GM12873 (cell line): ENCODE data around the gene TRAF1.

Source experiments
- CTCF ChIP-seq: IDR thresholded peaks from 2 replicates; pipeline ENCODE4 v1.5.1; 2012; ENCODE audit warnings: low read depth, mild to moderate bottlenecking, moderate library complexity, low read length, control low read depth; ENCODE audit not compliant: insufficient read depth; ENCODE audit errors: missing control alignments

The TRAF1 gene

DNA sequence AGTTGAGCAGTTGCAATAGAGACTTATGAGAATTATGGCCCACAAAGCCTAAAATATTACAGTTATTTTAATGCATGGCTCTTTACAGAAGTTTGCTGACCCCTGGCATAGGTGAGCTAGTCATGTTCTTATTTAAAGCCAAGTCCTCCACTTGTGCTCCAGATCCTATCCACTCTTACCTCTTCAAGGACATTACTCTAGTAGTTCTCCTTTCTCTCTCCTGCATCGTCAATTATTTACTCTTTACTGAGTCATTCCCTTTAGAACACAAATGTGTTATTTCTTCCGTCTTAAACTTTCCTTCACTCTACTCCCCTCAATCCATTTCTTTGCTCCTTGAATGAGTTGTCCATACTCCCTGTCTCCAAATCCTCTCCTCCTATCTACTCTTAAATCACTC, 20.6 kb upstream of the TRAF1 start:
- no peak for TF ChIP-seq CTCF

- TF ChIP-seq CTCF = no peak
Observed at GRCh38 chr9:120946259-120946658, 19.7 kb upstream of the TRAF1 start.

GRCh38 chr9:120944948-120945347, 18.4 kb upstream of the TRAF1 start:
- TF ChIP-seq CTCF = no peak

DNA sequence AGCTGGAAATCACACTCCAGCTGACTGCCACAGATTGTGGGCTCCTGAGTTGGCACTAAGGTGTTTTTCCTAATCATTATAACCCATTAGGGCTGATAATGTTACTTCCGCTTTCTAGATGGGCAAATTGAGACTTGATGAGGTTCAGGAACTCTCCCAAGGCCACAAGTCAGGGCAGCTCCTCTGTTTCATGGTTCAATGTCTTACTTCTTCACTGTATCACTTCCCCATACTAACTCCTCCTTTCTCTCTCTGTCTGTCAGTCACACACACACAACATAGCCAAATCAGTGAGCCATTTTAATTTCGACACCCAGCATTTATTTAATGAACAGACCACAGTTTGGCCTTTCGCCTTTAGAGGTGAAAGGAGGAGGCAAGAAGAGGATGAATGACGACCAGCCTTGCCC, 17.8 kb upstream of the TRAF1 start:
- TF ChIP-seq CTCF = no peak

- no peak for TF ChIP-seq CTCF
Observed at GRCh38 chr9:120942186-120943001, 15.8 kb upstream of the TRAF1 start.

GRCh38 chr9:120941046-120941770, 14.6 kb upstream of the TRAF1 start:
- no peak for TF ChIP-seq CTCF

DNA sequence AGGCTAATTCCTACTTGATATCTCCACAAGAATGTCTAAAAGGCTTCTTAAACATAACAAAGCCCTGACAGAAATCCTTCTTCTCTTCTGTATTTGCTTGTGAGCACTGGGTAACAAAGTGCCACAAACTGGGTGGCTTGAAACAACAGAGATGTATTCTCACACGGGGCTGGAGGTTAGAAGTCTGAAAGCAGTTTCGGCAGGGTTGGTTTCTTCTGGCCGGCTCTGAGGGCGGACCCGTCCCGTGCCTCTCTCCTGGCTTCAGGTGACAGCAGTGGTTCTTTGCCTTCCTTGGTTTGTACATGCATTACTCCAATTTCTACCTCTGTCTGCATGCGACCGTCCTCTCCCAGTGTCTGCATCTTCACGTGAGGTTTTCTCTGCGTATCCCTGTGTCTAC, 14.0 kb upstream of the TRAF1 start:
- no peak for TF ChIP-seq CTCF
